GM19035 (cell line): ENCODE results near the gene ZNF20.
"Not testable (repeated sequence)": the region's sequence is repeated elsewhere in the genome, so short reads cannot be mapped to it uniquely, and the experiment has no call there.

ENCODE experiments used
- ATAC-seq: cut with Tn5 transposase; IDR thresholded peaks from one replicate; pipeline ENCODE4 v1.9.1; 2021; ENCODE audit not compliant: unreplicated experiment

Gene ZNF20

DNA sequence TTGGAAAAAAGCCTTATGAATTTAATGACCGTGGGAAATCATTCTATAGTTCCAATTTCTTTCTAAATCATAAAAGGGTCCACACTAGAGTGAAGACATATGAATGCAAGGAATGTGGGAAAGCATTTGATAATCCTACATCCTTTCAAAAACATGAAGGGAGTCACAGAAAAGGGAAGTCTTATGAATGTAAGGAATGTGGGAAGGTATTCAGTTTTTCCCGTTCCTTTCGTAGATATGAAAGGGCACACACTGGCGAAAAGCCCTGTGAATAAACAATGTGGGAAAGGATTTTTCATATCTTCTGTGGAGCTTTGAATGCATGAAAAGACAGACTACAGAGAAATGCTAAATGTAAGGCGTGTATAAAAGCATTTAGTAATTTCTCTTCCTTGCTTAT is 27.0 kb downstream of the ZNF20 start:
- no peak for ATAC-seq

GRCh38 chr19:12112701-12113100 is 27.4 kb downstream of the ZNF20 start:
- no peak for ATAC-seq

DNA sequence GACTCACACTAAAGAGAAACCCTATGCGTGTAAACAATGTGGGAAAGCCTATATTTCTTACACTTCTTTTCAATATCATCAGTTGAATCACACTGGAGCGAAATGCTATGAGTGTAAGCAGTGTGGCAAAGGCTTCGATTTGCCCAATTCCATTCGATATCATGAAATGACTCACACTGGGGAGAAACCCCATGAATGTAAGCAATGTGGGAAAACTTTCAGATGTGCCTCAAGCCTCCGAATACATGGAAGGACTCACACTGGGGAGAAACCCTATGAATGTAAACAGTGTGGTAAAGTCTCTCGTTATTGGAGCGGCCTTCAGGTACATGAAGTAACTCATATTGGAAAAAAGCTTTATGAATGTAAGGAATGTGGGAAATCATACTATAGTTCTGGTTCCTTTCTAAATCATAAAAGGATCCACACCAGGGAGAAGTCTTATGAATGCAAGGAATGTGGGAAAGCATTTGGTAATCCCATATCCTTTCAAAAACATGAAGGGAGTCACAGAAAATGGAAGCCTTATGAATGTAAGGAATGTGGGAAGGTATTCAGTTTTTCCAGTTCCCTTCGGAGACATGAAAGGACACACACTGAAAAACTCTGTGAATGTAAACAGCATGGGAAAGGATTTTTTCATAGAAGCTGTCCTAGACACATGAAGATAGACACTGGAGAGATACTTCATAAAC is 28.1 kb downstream of the ZNF20 start:
- ATAC-seq, result no peak

- no peak for ATAC-seq
Measured at GRCh38 chr19:12111176-12111575, 29.0 kb downstream of the ZNF20 start.

- ATAC-seq, result not testable (repeated sequence)
Measured at GRCh38 chr19:12103909-12104308, 36.2 kb downstream of the ZNF20 start.

DNA sequence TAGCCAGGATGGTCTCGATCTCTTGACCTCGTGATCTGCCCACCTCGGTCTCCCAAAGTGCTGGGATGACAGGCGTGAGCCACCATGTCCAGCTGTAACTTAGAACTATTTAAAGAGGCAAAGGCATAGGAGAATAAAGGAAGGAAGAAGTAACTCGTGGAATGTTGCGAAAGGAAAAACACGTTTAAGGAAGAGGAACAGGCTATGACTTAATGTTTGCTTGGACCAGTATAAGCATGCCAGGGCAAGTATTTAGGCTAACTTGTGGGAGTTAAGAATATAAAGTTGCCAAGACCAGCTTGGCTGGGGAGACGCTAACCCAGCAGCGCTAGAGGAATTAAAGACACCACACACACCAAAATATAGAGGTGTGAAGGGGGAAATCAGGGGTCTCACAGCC is 42.1 kb downstream of the ZNF20 start:
- no peak for ATAC-seq

DNA sequence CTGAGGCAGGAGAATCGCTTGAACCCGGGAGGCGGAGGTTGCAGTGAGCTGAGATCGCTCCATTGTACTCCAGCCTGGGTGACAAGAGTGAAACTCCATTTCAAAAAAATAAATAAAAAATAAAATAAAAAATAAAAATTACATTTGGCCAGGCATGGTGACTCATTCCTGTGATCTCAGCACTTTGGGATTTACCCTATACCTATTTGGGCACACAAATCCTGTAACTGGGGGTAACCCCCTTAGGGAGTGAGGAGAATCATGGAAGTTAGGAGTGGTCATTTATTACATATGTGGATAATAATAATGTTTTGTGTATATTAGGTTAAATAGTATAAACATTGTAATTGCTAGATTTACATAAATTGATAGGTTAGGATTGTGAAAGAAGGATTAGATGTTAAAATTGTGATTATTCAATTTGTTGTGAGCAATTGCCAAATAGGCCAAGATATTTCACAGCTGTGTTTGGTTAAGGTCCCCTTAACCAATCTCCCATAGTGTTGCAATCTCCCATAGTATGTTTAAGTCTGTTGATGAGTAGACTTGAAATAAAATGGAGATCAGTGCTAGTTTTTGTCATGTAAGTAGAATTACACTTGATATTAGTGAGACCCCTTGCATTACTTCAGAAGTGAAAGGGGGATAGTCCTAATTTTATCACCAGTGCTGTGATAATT is 44.9 kb downstream of the ZNF20 start:
- no peak for ATAC-seq

- no peak for ATAC-seq
Measured at GRCh38 chr19:12093777-12094176, 46.4 kb downstream of the ZNF20 start.

DNA sequence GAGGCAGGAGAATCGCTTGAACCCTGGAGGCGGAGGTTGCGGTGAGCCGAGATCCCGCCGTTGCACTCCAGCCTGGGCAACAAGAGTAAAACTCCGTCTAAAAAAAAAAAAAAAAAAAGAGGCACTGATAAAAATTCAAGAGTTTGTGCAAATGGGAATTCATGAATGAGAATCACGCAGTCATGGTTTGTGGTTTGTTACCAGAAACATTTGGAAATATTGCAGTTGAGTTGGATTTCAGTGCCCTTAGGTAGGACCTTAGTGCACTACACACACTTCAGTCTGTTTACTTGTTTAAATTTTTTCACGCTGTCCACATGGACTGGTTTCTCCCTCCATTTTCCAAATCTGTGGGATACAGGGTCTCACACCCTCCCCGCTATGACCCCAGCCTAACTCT is 47.2 kb downstream of the ZNF20 start:
- ATAC-seq, result no peak

GRCh38 chr19:12092065-12092867 is 47.9 kb downstream of the ZNF20 start:
- no peak for ATAC-seq

- ATAC-seq, result no peak
Measured at GRCh38 chr19:12090807-12091206, 49.3 kb downstream of the ZNF20 start.

GRCh38 chr19:12085074-12085818 is 54.9 kb downstream of the ZNF20 start:
- no peak for ATAC-seq

DNA sequence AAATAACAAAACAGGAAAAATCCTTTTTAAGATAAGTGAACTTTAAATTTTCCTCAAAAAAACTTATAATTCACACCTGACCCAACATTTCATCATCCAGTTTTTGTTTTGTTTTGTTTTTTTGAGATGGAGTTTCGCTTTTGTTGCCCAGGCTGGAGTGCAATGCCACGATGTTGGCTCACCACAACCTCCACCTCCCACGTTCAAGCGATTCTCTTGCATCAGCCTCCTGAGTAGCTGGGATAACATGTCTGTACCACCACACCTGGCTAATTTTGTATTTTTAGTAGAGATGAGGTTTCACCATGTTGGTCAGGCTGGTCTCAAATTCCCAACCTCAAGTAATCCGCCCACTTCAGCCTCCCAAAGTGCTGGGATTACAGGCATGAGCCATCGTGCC is 56.8 kb downstream of the ZNF20 start:
- not testable (repeated sequence) for ATAC-seq
